HG03066 (cell line): ENCODE data around the gene MTHFD2L.
A peak's percentile ranks its signal among the peaks of the same experiment; 100 is the strongest.
"Not testable (repeated sequence)": the region's sequence is repeated elsewhere in the genome, so short reads cannot be mapped to it uniquely, and the experiment has no call there.

Experiments
- ATAC-seq: cut with Tn5 transposase; IDR thresholded peaks from one replicate; pipeline ENCODE4 v1.9.1; 2021; ENCODE audit warnings: low read depth; ENCODE audit not compliant: unreplicated experiment

Gene MTHFD2L

GRCh38 chr4:74325886-74326285 is 168.0 kb downstream of the MTHFD2L start:
- no peak for ATAC-seq

DNA sequence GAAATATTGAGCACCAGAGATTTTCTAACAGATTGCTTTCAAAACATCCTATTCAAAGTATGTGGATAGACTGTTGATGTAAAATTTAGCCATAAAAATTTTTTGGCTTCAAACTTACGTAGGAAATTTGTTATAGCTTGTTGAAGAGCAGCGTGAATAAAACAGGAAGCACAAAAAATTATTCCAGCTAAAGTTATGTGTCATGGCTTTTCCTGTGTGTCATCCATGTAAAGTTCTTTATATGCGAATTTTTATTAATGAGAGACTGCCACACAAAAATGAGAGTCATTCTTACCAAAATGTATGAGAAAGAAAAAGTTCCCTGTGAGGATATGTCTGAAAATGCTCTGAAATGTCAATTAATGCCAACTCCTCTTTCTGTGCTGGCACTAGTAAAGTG is 169.8 kb downstream of the MTHFD2L start:
- ATAC-seq, result no peak

DNA sequence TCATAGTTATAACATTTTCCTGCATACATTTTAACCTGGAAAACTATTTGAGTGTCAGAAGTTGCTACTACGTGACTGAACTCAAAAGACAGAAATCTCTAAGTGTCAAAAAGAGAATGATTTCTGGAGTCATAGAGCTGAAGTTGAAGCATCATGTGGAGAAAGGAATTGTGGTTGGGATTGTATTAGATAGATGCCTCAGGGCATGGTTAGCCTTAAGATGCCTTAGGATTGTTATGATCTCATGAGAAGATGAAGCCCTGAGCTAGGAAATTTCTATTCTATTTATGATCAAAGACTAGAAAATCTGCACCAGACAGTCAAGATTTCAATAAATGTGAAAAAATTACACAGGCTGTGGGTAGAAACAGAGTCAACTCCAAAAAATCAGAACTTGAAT is 170.6 kb downstream of the MTHFD2L start:
- ATAC-seq, result no peak

GRCh38 chr4:74329307-74329706 is 171.4 kb downstream of the MTHFD2L start:
- ATAC-seq, result no peak

DNA sequence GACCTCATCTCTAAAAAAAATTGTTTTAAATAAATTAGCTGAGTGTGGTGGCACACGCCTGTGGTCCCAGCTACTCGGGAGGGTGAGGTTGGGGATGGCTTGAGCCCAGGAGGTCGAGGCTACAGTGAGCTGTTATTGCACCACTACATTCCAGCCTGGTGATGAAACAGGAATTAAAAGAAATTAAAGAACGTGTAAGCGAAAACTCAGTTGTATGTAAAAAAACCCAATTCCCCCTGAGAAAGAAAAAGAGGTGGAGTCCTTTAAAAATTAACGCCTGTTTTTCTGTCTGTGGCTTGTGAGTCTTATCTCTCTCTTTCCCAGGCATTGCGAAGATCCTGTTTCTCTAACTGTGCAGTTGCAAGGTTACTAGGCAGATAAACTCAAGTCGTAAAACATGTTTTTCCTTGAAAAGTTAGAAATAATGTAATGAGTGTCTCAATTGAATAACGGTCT is 172.4 kb downstream of the MTHFD2L start:
- no peak for ATAC-seq

GRCh38 chr4:74331252-74331651 is 173.3 kb downstream of the MTHFD2L start:
- no peak for ATAC-seq

- no peak for ATAC-seq
These were observed 174.0 kb downstream of the MTHFD2L start for GRCh38 chr4:74331944-74332343.

- no peak for ATAC-seq
These were observed 176.7 kb downstream of the MTHFD2L start for GRCh38 chr4:74334636-74335035.

DNA sequence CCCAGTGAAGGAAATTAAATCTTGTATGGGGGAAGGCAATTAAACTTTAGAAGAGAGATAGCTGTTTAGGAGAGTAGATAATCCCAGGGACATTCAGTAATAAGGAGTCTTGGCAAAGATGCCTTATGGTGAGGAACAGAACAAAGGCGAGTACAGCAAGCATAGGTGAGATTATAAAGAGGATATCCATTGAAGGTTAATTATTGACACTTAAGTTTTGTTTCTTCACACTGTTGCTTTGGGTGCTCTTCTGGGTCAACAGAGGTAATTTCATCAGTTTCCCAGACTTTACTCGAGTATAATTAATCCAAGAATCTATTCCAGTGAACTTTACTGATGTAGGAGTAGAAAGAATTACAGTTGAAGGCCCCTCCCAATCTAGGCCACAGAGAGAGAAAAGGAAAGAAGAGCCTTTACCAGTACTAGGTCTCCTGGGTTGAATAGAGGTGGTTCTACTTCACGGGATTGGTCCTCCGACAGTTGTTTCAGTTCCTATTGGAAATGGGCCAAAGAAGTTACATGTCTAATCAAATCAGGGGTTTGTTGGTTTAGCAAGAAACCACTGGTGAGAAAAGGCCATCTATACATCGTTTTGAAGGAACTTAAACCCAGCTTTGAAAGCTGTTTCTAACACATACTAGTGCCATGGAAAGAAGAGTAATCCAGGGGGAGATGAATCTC is 177.6 kb downstream of the MTHFD2L start:
- peak; percentile 81 for ATAC-seq

DNA sequence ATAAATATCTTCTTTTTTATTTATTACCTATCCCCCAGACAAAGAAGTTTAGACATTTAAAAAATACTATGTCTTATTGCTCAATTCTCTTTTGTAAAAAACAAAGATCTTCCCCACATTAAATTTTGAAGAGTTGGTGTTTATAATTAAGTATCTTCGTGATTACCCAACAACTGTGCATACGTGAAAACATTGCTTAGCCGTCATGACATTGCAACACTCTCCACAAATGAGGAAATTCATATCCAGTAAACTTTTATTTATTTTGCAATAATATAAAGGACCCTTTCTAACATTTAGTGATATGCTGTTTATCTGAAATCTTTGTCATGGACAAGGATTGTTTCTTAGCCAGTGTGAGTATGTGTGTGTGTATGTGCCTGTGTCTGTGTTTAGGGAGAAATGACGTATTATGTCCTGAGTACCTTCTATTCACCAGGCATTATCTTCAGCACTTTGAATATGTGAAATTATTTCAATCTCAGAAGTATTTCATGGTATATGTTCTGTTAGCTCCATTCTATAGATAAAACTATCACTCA is 180.9 kb downstream of the MTHFD2L start:
- no peak for ATAC-seq

DNA sequence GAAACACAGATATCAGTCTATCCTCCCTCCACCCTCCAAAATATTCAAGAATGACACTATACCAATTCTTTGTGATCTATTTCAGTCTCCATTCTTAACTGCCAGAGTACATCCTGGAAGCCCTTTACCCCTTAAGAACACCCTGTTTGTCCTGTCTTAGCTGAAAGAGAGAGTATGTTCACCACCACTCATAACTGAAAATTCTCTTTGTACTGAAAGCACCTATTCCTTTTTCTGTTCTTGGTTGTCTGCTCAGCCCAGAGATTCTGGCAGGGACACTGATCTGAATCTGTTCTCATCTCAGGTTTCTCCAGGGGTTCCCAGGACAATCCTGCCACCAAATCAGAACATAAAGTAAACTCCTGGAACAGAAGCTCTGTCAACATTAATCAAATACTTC is 181.6 kb downstream of the MTHFD2L start:
- ATAC-seq, result no peak

DNA sequence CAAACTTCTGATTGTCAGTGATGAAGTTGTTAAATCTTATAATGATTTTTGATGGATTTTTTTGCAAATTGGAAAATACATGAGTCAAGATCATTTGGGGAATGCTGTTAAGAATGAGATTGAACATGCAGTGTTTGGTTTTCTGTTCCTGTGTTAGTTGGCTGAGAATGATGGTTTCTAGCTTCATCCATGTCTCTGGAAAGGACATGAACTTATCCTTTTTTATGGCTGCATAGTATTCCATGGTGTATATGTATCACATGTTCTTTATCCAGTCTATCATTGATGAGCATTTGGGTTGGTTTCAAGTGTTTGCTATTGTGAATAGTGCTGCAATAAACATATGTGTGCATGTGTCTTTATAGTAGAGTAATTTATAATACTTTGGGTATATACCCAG is 182.5 kb downstream of the MTHFD2L start:
- not testable (repeated sequence) for ATAC-seq

GRCh38 chr4:74344031-74344430 is 186.1 kb downstream of the MTHFD2L start:
- no peak for ATAC-seq
